Liver (tissue), 9 donors: Measurements from ENCODE around the gene HBZ. TPM values are rescaled to one million over a fixed set of nuclear protein-coding genes. Genes with fewer than 3 reads are reported as not detected.
"Not testable (repeated sequence)": the region's sequence is repeated elsewhere in the genome, so short reads cannot be mapped to it uniquely, and the experiment has no call there.

Experiments
- DNase-seq: peaks from one replicate; pipeline ENCODE4 v3.0.0-alpha.2; 2017; ENCODE audit warnings: low spot score
- H3K27ac ChIP-seq, 2 donors: one replicate each; pipeline ENCODE4 v1.7.0; 2013; ENCODE audit warnings: inconsistent platforms in 2 of 2, low read length in 2 of 2, control low read depth in 1 of 2, low read depth in 1 of 2, mild to moderate bottlenecking in 1 of 2
- H3K27me3 ChIP-seq, 4 donors: one replicate each; pipeline versions ENCODE4 v1.6.1 to v1.7.0; 2013; ENCODE audit warnings: low read length in 3 of 4, inconsistent platforms in 1 of 4, mild to moderate bottlenecking in 1 of 4, moderate library complexity in 1 of 4; ENCODE audit not compliant: control insufficient read depth in 4 of 4, insufficient read depth in 4 of 4
- H3K36me3 ChIP-seq, 4 donors: one replicate each; pipeline versions ENCODE4 v1.6.1 to v1.7.0; 2013; ENCODE audit warnings: low read length in 3 of 4, mild to moderate bottlenecking in 3 of 4, low read depth in 1 of 4, moderate library complexity in 1 of 4; ENCODE audit not compliant: control insufficient read depth in 4 of 4, insufficient read depth in 3 of 4
- H3K4me1 ChIP-seq, 4 donors: one replicate each; pipeline versions ENCODE4 v1.6.1 to v1.7.0; 2013; ENCODE audit warnings: low read length in 3 of 4, mild to moderate bottlenecking in 3 of 4, moderate library complexity in 1 of 4; ENCODE audit not compliant: control insufficient read depth in 4 of 4, insufficient read depth in 4 of 4
- H3K4me3 ChIP-seq, 3 donors: one replicate each; pipeline versions ENCODE4 v1.6.1 to v1.7.0; 2013; ENCODE audit warnings: low read length in 3 of 3, control low read depth in 1 of 3, low read depth in 1 of 3, mild to moderate bottlenecking in 1 of 3
- H3K9ac ChIP-seq, 2 donors: one replicate each; pipeline ENCODE4 v1.7.0; 2013; ENCODE audit warnings: low read length in 2 of 2, mild to moderate bottlenecking in 2 of 2, moderate library complexity in 2 of 2, control low read depth in 1 of 2, low read depth in 1 of 2
- H3K9me3 ChIP-seq, 4 donors: one replicate each; pipeline versions ENCODE4 v1.6.1 to v1.7.0; 2013; ENCODE audit warnings: low read length in 3 of 4; ENCODE audit not compliant: control insufficient read depth in 4 of 4
- ATF3 ChIP-seq: IDR thresholded peaks from 2 replicates; pipeline ENCODE4 v1.6.1; 2016; ENCODE audit warnings: antibody characterized with exemption
- CTCF ChIP-seq: fragments of 150-350 bp; IDR thresholded peaks from 2 replicates; pipeline ENCODE4 v1.5.1; 2017; ENCODE audit warnings: improper control_type of control experiment, low read depth, low read length; ENCODE audit not compliant: missing input control
- EGR1 ChIP-seq, 2 donors: IDR thresholded peaks; 2 replicates each; pipeline ENCODE4 v1.6.1; 2016 to 2018; ENCODE audit warnings: antibody characterized with exemption in 2 of 2, low read depth in 2 of 2
- FOXA2 ChIP-seq: IDR thresholded peaks from 2 replicates; pipeline ENCODE4 v1.6.1; 2016; ENCODE audit warnings: antibody characterized with exemption
- JUND ChIP-seq, 2 donors: IDR thresholded peaks; 2 replicates each; pipeline ENCODE4 v1.6.1; 2016; ENCODE audit warnings: antibody characterized with exemption in 2 of 2
- SP1 ChIP-seq: IDR thresholded peaks from 2 replicates; pipeline ENCODE4 v1.6.1; 2018; ENCODE audit warnings: antibody characterized with exemption, mild to moderate bottlenecking
- TAF1 ChIP-seq: conservative IDR thresholded peaks from 2 replicates; pipeline ENCODE4 v1.6.1; 2016; ENCODE audit warnings: antibody characterized with exemption, mild to moderate bottlenecking
- YY1 ChIP-seq: IDR thresholded peaks from 2 replicates; pipeline ENCODE4 v1.6.1; 2016; ENCODE audit warnings: antibody characterized with exemption, mild to moderate bottlenecking
- WGBS: extraction: QIAGEN DNeasy Blood & Tissue Kit; methylation state at CpG from one replicate; pipeline ENCODE4 v1.1.7; 2013; 5-methylcytosine and 5-hydroxymethylcytosine counted together
- polyA plus RNA-seq, 2 donors: library from polyadenylated mRNA; stranded (reverse) in 1 of 2; unstranded in 1 of 2; fragments of 200-250 nt in 1 of 2; fragments of >200 nt in 1 of 2; fragmentation: Nextera tagmentation in 1 of 2; extraction: Ambion mirVana in 1 of 2; gene quantifications; one replicate each; pipeline versions ENCODE4 v1.2.1 to v1.2.3, GENCODE V29; 2013 to 2015
- total RNA-seq, 2 donors: library from RNA; depleted of rRNA; stranded (reverse); fragments of >200 nt; gene quantifications; one replicate each; pipeline ENCODE4 v1.2.3, GENCODE V29; 2014
- TF ChIP-seq, protein P1 (sequence below): IDR thresholded peaks from 2 replicates; pipeline ENCODE4 v1.6.1; 2016; ENCODE audit warnings: antibody characterized with exemption
- donor health status: healthy.
- donor health status: healthy.
- donor health status: healthy.
- donor health status: healthy.
- donor health status: healthy.

The HBZ gene
- total and polyA plus RNA-seq, 4 donors = 55.8 TPM; not detected in 3

- H3K36me3 ChIP-seq = no peaks in the 10 kb centered on the region
- TF ChIP-seq FOXA2 (no peak), EGR1 (IDR thresholded peaks at IDR 0.05; ENCODE audit: low read depth in 2 of 2) (no peak), JUND (IDR thresholded peaks at IDR 0.05) (no peak), TAF1 (no peak), SP1 (no peak), YY1 (no peak), CTCF (no peak)
- TF ChIP-seq, protein P1, sequence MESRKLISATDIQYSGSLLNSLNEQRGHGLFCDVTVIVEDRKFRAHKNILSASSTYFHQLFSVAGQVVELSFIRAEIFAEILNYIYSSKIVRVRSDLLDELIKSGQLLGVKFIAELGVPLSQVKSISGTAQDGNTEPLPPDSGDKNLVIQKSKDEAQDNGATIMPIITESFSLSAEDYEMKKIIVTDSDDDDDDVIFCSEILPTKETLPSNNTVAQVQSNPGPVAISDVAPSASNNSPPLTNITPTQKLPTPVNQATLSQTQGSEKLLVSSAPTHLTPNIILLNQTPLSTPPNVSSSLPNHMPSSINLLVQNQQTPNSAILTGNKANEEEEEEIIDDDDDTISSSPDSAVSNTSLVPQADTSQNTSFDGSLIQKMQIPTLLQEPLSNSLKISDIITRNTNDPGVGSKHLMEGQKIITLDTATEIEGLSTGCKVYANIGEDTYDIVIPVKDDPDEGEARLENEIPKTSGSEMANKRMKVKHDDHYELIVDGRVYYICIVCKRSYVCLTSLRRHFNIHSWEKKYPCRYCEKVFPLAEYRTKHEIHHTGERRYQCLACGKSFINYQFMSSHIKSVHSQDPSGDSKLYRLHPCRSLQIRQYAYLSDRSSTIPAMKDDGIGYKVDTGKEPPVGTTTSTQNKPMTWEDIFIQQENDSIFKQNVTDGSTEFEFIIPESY = no peak
- H3K4me1 ChIP-seq = peaks cover 0 to 8% (median 4%) of the 10 kb centered on the region in 4 donors
- no peak for DNase-seq
- H3K27me3 ChIP-seq = peaks cover 0 to 2% (median under 1%) of the 10 kb centered on the region in 4 donors
- H3K9ac ChIP-seq = no peak overlapping the region
- H3K4me3 ChIP-seq = no peak overlapping the region
- H3K27ac ChIP-seq = no peak overlapping the region
- 51% methylated on average over 6 of the region's 6 CpGs for WGBS
- H3K9me3 ChIP-seq = no peaks in the 10 kb centered on the region
Observed at GRCh38 chr16:159136-159849, 6.8 kb downstream of the HBZ start.

DNA sequence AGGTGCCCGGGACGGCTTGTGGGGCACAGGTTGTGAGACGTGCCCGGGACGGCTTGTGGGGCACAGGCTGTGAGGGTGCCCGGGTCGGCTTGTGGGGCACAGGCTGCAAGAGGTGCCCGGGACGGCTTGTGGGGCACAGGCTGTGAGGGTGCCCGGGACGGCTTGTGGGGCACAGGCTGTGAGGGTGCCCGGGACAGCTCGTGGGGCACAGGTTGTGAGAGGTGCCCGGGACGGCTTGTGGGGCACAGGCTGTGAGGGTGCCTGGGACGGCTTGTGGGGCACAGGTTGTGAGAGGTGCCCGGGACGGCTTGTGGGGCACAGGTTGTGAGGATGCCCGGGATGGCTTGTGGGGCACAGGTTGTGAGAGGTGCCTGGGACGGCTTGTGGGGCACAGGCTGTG lies 7.8 kb downstream of the HBZ start:
- WGBS = 69% methylated on average over 20 of the region's 20 CpGs
- not testable (repeated sequence) for H3K27ac ChIP-seq, H3K9me3 ChIP-seq, H3K27me3 ChIP-seq, H3K4me1 ChIP-seq, H3K4me3 ChIP-seq, H3K36me3 ChIP-seq, H3K9ac ChIP-seq, DNase-seq

DNA sequence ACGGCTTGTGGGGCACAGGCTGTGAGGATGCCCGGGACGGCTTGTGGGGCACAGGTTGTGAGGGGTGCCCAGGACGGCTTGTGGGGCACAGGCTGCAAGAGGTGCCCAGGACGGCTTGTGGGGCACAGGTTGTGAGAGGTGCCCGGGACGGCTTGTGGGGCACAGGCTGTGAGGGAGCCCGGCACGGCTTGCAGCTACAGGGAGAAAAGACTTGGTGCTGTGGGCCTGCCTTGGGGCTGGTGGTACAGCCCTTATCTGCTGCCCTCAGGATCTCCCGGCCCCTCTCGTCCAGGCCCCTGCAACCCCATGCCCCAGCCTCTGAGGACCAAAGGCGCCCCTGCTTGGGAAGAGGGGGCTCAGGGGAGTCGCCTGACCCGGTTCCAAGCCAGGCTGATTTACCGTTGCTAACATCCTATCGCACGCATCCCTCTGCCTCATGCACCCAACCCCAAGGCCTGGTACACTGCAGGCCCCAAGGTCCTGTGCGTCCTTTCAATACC lies 8.3 kb downstream of the HBZ start:
- no peak for DNase-seq
- 55% methylated on average over 18 of the region's 18 CpGs for WGBS
- Histone ChIP-seq H3K36me3 (no peaks in the 10 kb centered on the region), H3K9ac (no peak overlapping the region), H3K9me3 (no peaks in the 10 kb centered on the region), H3K27me3 (peaks cover 0 to 3% (median 2%) of the 10 kb centered on the region in 4 donors), H3K4me1 (peaks cover 2 to 8% (median 5%) of the 10 kb centered on the region in 4 donors), H3K27ac (no peak overlapping the region), H3K4me3 (no peak overlapping the region)
- TF ChIP-seq JUND (IDR thresholded peaks at IDR 0.05) (no peak), ATF3 (no peak), EGR1 (IDR thresholded peaks at IDR 0.05; ENCODE audit: low read depth in 2 of 2) (no peak), FOXA2 (no peak), CTCF (no peak)
